Keratinocyte (primary cell): Measurements from ENCODE around the gene APRT. TPM values are rescaled to one million over a fixed set of nuclear protein-coding genes. Genes with fewer than 3 reads are reported as not detected.

Experiments used
- DNase-seq: peaks from one replicate; pipeline ENCODE4 v3.0.0-alpha.2; 2011; ENCODE audit warnings: low read depth, missing footprints, low spot score
- FAIRE-seq: peaks from 2 replicates; lab custom pipeline; 2011; peaks lifted over from hg19 to GRCh38; lab: Jason Lieb, UNC
- H2AFZ ChIP-seq: 2 replicates; pipeline ENCODE4 v1.6.0; 2012; ENCODE audit warnings: low read length, control low read depth, inconsistent platforms; ENCODE audit not compliant: control insufficient read depth
- H3K27ac ChIP-seq: 2 replicates; pipeline ENCODE4 v1.5.1; 2011; ENCODE audit warnings: low read length; ENCODE audit not compliant: control insufficient read depth, insufficient read depth
- H3K27me3 ChIP-seq: 3 replicates; pipeline ENCODE4 v1.6.0; 2011; ENCODE audit warnings: low read length; ENCODE audit not compliant: control insufficient read depth, insufficient read depth; ENCODE audit errors: extremely low read depth
- H3K36me3 ChIP-seq, 2 experiments: 2 replicates in 1 of 2; 3 replicates in 1 of 2; pipeline ENCODE4 v1.5.1; 2011; ENCODE audit warnings: low read length in 2 of 2, mild to moderate bottlenecking in 1 of 2; ENCODE audit not compliant: control insufficient read depth in 2 of 2, insufficient read depth in 2 of 2; ENCODE audit errors: extremely low read depth in 1 of 2
- H3K4me1 ChIP-seq: 3 replicates; pipeline ENCODE4 v1.5.1; 2011; ENCODE audit warnings: low read length; ENCODE audit not compliant: control insufficient read depth, insufficient read depth; ENCODE audit errors: extremely low read depth
- H3K4me2 ChIP-seq: 3 replicates; pipeline ENCODE4 v1.6.0; 2011; ENCODE audit warnings: low read depth, low read length; ENCODE audit not compliant: control insufficient read depth, insufficient read depth; ENCODE audit errors: extremely low read depth
- H3K4me3 ChIP-seq, 3 experiments: fragments of 200-600 bp in 1 of 3; sonication (generic) in 1 of 3; 2 replicates in 2 of 3; 3 replicates in 1 of 3; pipeline ENCODE4 v1.5.1; 2011 to 2016; ENCODE audit warnings: low read length in 3 of 3, mild to moderate bottlenecking in 3 of 3, control low read depth in 2 of 3, inconsistent platforms in 1 of 3, low read depth in 1 of 3, mixed read lengths in 1 of 3, mixed run types in 1 of 3, moderate library complexity in 1 of 3; ENCODE audit not compliant: control insufficient read depth in 2 of 3, insufficient read depth in 2 of 3; ENCODE audit errors: extremely low read depth in 1 of 3
- H3K79me2 ChIP-seq: 2 replicates; pipeline ENCODE4 v1.6.0; 2012; ENCODE audit warnings: low read length; ENCODE audit not compliant: control insufficient read depth, insufficient read depth
- H3K9ac ChIP-seq: 3 replicates; pipeline ENCODE4 v1.6.0; 2011; ENCODE audit warnings: low read length; ENCODE audit not compliant: control insufficient read depth, insufficient read depth; ENCODE audit errors: extremely low read depth
- H3K9me1 ChIP-seq: 3 replicates; pipeline ENCODE4 v1.6.0; 2011; ENCODE audit warnings: low read length; ENCODE audit not compliant: control insufficient read depth, insufficient read depth; ENCODE audit errors: extremely low read depth
- H3K9me3 ChIP-seq: 2 replicates; pipeline ENCODE4 v1.5.1; 2012; ENCODE audit warnings: low read depth, low read length; ENCODE audit not compliant: control insufficient read depth
- H4K20me1 ChIP-seq: 3 replicates; pipeline ENCODE4 v1.6.0; 2011; ENCODE audit warnings: low read length; ENCODE audit not compliant: control insufficient read depth, insufficient read depth; ENCODE audit errors: extremely low read depth
- CTCF ChIP-seq, 3 experiments: IDR thresholded peaks in 1 of 3; conservative IDR thresholded peaks in 1 of 3; optimal IDR thresholded peaks in 1 of 3; 2 replicates in 2 of 3; 3 replicates in 1 of 3; pipeline versions ENCODE3 to v1.5.1; 2011; ENCODE audit warnings: low read length in 3 of 3, mild to moderate bottlenecking in 3 of 3, moderate library complexity in 2 of 3, control low read depth in 1 of 3, inconsistent platforms in 1 of 3; ENCODE audit not compliant: insufficient read depth in 2 of 3; ENCODE audit errors: extremely low read depth in 1 of 3
- EZH2 ChIP-seq: IDR thresholded peaks from one replicate; pipeline ENCODE4 v1.6.1; 2012; ENCODE audit warnings: inconsistent platforms, mild to moderate bottlenecking, low read length, moderate library complexity
- dilution Hi-C: fragments of 300-500 bp; cut with MboI; formaldehyde crosslinking; loops from one replicate; pipeline ENCODE4 v1.7.0; 2020; ENCODE audit warnings: low sequenced_read_pairs; ENCODE audit not compliant: extremely low pct_ligation_motif_present
- polyA plus RNA-seq, 5 experiments: library from polyadenylated mRNA; depleted of rRNA in 3 of 5; stranded (reverse) in 3 of 5; stranded (forward) in 1 of 5; unstranded in 1 of 5; fragments of >200 nt; gene quantifications; 1 replicate in 1 of 5; 2 replicates in 3 of 5; 3 replicates in 1 of 5; pipeline versions ENCODE4 v1.2.1 to v1.2.3, GENCODE V29; 2011 to 2012; ENCODE audit warnings: missing spikeins in 2 of 5, low read depth in 1 of 5, low replicate concordance in 1 of 5

APRT gene
- polyA plus RNA-seq, 1 donor (not counting 4 experiments of a cell fraction or from before 2014, with no cell fraction given), result 106 TPM

DNA sequence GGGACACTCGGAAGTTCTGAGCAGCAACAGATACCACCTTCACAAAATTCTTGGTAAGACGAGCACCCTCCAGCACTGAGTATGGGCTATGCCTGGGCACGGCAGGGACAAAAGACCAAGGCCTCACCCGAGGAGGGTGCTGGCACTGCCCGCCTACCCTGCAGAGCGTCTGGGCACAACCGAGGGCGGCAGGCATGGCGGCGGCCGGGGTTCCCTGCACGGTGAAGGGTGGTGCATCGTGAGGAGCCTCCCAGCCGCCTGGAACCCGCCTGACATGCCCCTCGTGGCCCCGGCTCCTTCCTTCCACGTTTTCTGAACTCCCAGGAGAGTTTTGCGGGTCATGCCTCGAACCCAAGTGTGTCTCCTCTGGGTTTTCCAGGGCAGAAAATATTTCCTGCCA lies 26.1 kb upstream of the APRT start:
- Histone ChIP-seq H3K27me3 (no peaks in the 10 kb centered on the region), H3K4me1 (no peaks in the 10 kb centered on the region), H3K4me2 (no peak overlapping the region), H3K36me3 (peaks cover 0 to 21% of the 10 kb centered on the region in 2 experiments), H4K20me1 (no peaks in the 10 kb centered on the region), H3K9me1 (no peaks in the 10 kb centered on the region), H3K27ac (no peak overlapping the region), H3K79me2 (no peaks in the 10 kb centered on the region), H2AFZ (no peak overlapping the region), H3K9ac (no peak overlapping the region), H3K9me3 (no peaks in the 10 kb centered on the region), H3K4me3 (no peak overlapping the region)
- FAIRE-seq (no peak), DNase-seq (no peak)
- dilution Hi-C loops, result no loop called here
- TF ChIP-seq EZH2, result no peak
- no peak for TF ChIP-seq CTCF (optimal IDR thresholded peaks at IDR 0.05 in 1 of 3, IDR thresholded peaks at IDR 0.05 in 1 of 3, conservative IDR thresholded peaks at IDR 0.05 in 1 of 3; ENCODE audit: extremely low read depth in 1 of 3, insufficient read depth in 2 of 3, low read length in 3 of 3)

DNA sequence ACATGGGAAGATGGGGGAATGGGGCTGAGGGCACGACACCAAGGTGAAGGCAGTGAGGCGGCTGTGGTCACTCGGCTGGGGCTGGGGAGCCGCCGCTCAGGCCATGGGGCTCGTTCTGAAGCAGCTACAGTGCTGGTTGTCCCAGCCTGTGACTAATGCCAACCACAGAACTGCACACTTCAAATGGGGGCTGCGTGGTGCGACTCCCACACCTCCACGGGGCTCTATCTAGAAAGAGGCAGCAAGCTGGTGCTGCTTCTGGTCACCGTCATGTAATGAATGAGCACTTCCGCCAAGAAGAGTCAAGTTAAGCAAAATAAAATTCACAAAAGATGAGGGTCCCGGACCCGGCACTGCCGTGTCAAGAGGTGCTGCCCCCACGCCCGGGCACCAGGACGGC lies 25.1 kb upstream of the APRT start:
- TF ChIP-seq EZH2 (no peak), CTCF (optimal IDR thresholded peaks at IDR 0.05 in 1 of 3, IDR thresholded peaks at IDR 0.05 in 1 of 3, conservative IDR thresholded peaks at IDR 0.05 in 1 of 3; ENCODE audit: extremely low read depth in 1 of 3, insufficient read depth in 2 of 3, low read length in 3 of 3) (no peak)
- Histone ChIP-seq H3K27me3 (no peaks in the 10 kb centered on the region), H3K36me3 (peaks cover 0 to 21% of the 10 kb centered on the region in 2 experiments), H4K20me1 (no peaks in the 10 kb centered on the region), H3K4me3 (no peak overlapping the region), H3K79me2 (no peaks in the 10 kb centered on the region), H3K27ac (no peak overlapping the region), H3K9me3 (no peaks in the 10 kb centered on the region), H3K4me1 (no peaks in the 10 kb centered on the region), H2AFZ (no peak overlapping the region), H3K9me1 (no peaks in the 10 kb centered on the region), H3K4me2 (no peak overlapping the region), H3K9ac (no peak overlapping the region)
- dilution Hi-C loops, result no loop called here
- DNase-seq (no peak), FAIRE-seq (no peak)
